ENCODE data around the gene OPTN.
A peak's percentile ranks its signal among the peaks of the same experiment; 100 is the strongest.
"Not testable (repeated sequence)": the region's sequence is repeated elsewhere in the genome, so short reads cannot be mapped to it uniquely, and the experiment has no call there.

The OPTN gene

GRCh38 chr10:13099666-13100348 is at the start of gene OPTN:
OPTN (plus strand) TSS chr10:13100163; CDS start chr10:13109123, 8,960 bp downstream.
- peak; percentile 76 for DNase-seq

- no peak for DNase-seq
These were observed 48.8 kb upstream of the OPTN start for GRCh38 chr10:13051126-13051694.

GRCh38 chr10:13053208-13053607 is 46.8 kb upstream of the OPTN start:
- DNase-seq, result not testable (repeated sequence)

DNA sequence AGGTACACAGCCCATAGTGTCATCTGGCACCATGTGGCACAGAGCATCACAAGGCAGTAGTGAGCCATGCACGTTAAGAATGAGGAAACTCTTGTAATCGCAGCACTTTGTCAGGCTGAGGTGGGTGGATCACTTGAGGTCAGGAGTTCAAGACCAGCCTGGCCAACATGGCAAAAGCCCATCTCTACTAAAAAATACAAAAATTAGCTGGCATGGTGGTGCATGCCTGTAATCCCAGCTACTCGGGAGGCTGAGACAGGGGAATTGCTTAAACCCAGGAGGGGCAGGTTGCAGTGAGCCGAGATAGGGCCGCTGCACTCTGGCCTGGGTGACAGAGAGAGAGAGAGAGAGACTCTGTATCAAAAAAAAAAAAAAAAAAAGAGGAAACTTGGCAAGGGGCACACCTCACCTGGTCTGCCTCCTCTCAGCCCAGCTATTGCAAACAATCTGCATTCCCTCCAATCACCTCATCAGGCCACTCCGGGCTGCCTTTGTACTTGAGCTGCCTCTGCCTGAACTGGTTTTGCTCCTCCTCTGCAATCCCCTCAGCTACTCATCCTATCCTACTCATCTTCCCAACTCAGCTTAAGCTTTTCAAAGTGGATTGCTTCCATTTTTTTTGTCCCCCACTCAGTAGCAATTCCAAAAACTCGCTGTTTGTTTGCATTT is 46.0 kb upstream of the OPTN start:
- no peak for DNase-seq

GRCh38 chr10:13054844-13055243 is 45.1 kb upstream of the OPTN start:
- no peak for DNase-seq

DNA sequence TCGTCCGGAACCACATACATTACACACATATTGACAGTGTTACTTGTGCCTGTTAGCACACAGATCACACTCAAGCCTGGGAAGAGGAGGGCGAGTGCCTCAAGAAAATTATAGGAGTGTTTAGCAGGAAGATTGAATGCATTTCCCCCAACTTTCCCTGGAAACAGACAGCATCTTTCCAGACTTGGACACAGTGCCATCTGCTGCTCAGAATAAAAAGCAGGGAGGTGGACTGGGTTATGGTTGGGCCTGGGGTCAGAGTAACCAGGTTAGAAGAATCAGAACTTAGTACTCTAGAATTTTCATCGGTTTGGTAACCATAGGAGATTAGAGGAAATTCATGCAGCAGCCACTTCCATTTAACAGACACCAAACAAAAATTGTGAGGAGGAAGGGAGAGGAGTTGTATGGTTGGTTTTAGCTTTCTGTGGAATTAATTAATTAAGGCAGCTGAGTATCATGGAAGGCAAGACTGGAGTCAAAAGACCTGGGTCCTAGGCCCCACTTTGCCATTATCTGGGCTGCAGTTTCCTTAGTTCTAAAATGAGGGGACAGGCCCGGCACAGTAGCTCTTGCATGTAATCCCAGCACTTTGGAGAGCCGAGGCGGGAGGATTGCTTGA is 43.4 kb upstream of the OPTN start:
- DNase-seq, result peak; percentile 10

DNA sequence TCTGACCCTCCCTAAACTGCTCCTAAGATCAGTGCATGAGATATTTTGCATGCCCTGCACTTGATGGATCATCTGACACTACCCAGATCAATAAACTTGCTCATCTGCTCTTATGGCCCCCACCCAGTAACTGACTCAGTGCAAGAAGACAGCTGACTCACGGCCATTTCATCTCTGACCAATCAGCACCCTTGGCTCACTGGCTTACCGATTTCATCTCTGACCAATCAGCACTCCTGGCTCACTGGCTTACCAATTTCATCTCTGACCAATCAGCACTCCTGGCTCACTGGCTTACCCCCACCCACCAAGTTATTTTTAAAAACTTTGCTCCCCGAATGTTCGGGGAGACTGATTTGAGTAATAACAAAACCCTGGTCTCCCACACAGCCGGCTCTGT is 37.2 kb upstream of the OPTN start:
- DNase-seq, result no peak

DNA sequence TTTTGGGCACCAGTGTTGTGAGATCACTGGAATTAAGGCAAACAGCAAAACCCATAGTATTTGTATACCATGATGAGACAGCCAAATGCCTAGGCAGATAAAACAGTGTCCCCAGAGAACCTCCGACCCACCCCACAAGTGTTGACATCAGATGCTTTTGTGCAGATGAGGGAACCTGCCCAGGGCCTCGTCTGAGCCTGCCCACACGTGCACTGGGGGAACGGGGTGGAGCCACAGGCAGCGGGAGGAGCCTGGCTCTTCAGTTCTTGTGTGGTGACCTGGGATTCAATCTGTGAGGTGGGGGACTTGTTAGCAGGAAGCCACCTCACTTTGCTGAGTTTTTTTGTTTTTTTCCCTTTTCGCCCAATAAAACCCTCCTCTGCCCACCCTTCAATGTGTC is 33.4 kb upstream of the OPTN start:
- DNase-seq, result no peak

- DNase-seq, result no peak
These were observed 32.5 kb upstream of the OPTN start for GRCh38 chr10:13067431-13067830.

DNA sequence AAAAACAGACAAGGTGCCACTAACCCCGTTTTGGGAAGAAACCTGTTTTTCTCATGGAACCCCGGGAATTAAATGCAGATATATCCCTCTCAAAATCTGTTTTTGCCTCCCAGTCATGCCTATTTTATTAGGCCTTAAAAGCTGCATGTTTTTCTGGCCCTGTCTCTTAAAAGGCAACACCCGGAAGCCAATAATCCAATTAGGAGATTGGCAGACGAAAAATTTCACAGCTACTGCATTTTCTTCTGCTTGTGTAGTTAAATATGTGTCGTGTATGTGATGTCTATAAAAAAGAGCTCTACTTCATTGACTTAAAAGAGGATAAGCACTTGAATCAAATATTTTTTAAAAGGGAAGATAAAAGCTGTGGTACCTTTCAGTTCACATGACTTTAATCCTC is 31.9 kb upstream of the OPTN start:
- DNase-seq, result no peak

DNA sequence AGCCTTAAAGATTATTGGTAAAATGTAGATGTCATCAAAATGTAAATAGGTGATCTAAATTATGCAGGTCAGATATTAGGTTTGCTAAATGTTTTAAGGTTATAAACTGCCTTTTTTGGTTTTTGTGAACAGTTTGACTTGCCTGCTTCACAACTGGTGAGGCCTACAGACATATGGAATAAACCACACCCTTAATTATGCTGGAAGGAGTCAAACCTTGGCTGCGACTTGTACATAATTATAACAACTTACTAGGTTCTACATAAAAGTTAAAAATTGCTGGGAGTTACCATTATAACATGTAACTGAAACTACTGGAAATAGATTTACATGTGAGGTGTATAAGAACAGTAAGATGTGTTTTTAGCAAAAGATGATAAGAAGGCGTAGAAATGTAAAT is 31.5 kb upstream of the OPTN start:
- DNase-seq, result no peak

DNA sequence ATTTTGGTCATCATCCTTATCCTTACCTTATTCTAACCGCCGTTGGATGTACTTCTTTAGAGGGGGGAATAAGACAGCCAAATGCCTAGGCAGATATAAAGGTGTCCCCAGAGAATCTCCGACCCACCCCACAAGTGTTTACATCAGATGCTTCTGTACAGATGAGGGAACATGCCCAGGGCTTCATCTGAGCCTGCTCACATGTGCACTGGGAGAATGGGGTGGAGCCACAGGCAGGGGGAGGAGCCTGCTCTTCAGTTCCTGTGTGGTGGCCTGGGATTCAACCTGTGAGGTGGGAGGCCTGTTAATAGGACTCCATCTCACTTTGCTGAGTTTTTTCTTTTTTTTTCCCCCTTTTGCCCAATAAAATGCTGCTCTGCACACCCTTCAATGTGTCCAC is 27.6 kb upstream of the OPTN start:
- no peak for DNase-seq

DNA sequence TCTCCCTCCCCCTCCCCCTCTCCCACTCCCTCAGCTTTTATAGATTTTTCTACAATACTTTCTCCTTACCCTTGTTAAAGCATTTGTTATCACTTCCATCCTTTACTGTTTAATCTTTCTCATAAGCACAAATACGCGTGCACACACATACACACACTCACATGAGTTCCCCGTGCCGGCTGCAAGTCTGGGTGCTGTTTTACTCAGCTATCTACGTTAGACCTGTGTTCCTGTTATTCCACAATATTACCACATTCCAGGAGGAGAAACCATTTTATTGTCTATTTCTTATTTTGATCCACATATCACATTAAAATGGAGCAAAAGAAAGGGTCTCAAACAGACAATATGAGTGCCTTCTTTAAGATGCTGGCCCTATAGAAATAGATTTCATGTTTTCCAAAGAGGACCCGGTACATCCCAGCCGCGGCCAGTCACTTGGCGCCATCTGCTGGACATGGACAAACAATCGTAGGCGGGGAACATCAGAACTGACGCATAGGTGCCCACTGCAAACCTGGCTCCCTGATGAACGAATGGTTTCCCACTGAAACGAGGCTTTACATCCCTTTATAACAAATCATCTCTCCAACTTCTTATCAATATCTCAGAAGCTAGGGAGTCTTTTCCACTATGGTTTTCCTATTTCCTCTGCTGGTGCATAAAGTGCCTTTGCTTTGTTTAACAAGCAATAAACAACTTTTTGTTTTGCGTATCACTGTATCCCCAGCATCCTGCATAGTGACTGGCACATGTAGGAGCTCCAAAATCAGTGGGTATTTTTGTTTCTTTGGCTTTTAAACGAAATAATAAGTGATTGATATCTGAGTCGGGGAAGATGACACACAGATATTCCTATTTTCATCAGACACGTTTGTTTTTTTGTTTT is 25.2 kb upstream of the OPTN start:
- peak; percentile 57 for DNase-seq

DNA sequence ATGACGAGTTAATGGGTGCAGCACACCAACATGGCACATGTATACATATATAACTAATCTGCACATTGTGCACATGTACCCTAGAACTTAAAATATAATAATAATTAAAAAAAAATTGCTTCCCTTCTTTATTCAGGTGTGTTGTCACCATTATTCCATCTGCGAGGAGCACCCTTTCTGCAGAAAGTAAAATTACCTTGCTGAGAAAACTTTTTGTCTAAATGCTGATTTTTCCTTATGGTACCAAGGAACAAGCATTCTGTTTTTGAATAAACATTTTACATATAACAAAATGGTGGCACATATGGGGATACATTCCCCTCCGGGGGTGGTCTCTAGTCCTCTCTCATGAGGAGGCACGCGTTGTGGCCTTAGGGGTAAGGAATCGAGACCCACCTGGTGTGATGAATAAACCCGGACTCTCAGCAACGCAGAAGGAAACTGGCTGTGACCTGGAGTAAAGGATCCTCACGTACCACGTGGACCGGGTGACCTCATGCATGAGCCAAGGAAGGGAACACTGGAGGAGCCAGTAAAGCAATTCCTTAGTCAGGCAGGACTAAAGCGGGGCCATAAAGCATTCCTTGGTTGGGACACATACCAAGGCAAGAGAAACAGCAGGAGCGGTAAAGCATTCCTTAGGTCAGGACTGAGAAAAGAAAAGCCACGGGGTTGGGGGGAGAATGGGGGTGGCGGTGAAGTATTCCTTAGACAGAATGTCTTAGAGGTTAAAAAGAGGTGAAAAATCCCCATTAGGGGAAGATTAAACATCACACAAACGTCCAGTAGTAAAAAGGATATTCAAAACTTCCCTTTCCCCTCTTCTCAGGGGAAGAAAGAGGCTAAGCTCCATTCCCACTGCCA is 20.8 kb upstream of the OPTN start:
- peak; percentile 20 for DNase-seq

DNA sequence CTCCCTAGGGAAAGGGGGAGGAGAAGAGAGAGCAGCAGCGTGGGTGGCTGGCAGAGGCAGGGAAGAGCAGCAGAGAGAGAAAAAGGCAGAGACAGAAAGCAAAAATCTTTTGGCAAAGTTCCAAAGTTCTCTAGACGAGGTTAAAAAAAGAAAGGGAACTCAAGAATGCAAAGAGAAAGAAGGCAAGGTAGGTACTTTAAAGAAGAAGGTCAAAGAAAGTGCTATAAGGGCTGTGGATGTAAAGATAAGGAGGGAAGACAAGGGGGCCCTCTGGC is 20.2 kb upstream of the OPTN start:
- no peak for DNase-seq

DNA sequence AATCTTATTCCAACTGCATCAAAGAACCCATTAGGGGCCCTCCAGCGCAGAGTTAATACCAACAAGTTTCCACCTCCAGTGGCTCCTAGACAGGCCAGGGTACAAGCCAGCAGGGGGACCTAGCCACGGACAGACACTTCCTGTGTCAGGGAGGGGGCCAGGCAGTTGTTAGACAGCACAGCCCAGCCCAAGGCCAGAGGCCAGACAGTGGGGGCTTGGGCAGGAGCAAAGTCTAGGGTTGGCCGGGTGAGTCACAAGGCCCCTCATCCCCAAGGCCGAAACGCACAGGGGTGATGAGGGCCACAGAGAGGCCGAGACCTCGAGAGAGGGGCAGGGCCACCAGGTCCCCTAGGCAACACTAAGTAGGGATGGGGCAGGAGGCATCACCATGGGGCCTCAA is 19.3 kb upstream of the OPTN start:
- no peak for DNase-seq

- DNase-seq, result not testable (repeated sequence)
These were observed 16.3 kb upstream of the OPTN start for GRCh38 chr10:13083700-13084099.

- DNase-seq, result peak; percentile 61
These were observed 13.9 kb upstream of the OPTN start for GRCh38 chr10:13086056-13086455.

DNA sequence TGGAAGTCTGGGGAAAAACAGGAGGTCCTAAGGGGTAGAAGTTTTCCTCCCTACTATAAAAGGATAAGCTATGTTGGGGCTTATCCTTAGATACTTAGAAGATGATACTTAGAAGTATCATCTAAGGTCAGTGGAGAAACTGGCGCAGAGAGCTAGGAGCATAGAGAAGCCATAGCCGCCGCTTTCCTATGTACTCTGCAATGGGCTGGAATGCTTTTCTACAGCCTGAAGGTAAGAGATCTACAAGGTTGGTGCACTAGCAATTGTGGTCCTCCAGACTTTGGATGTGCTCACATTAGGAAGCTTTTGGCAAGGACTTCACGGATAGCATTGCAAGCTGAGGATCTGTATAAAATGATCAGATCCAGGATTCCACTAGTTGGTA is 12.4 kb upstream of the OPTN start:
- no peak for DNase-seq

DNA sequence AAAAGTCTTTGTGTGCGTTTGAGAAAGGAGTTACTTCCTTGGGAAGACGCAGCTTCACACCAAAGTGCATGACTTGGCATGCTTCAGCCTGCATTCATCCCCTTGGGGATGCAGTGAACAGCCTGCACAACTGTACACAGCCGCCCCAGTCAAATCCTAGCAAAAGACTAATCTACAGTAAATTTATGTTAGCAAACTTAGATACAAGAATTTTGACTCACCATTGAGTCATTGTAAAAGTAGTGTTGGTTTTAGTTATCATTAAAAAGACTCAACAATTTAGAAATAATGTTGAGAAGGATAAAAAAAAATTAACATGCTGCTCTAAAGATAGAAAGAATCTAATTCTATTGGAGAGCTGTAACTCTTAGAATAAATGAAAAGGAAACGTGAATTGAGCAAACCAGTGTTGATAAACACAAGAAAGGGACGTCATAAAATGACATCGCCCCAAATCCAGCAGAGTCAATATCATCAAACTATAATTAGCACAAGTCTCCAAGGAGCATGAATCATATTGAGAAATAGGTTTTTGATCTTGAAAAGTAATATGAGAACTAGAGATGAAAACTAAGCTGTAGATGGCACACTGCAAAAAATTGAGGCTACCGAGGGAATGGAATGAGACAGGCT is 11.9 kb upstream of the OPTN start:
- peak; percentile 85 for DNase-seq

- DNase-seq, result no peak
These were observed 10.6 kb upstream of the OPTN start for GRCh38 chr10:13089345-13089744.

- DNase-seq, result no peak
These were observed 9.7 kb upstream of the OPTN start for GRCh38 chr10:13090289-13090688.
